ENCODE measurements around the gene GABBR1.

- TF ChIP-seq CTCF (conservative IDR thresholded peaks at IDR 0.05; ENCODE audit: low read length) = no peak
- no peak for TF ChIP-seq EZH2phosphoT487 (IDR thresholded peaks at IDR 0.05; ENCODE audit: borderline replicate concordance, low read depth, low read length)
These were observed 47.0 kb upstream of the GABBR1 start for GRCh38 chr6:29679962-29680361.
